Thyroid gland (tissue), 4 donors: ENCODE measurements around the gene CBFA2T3.

Source experiments
- POLR2A ChIP-seq, 2 donors: fragments of 450-650 bp; IDR thresholded peaks; one replicate each; pipeline ENCODE4 v1.6.1; 2017; ENCODE audit warnings: antibody characterized with exemption in 2 of 2, mild to moderate bottlenecking in 2 of 2, moderate library complexity in 1 of 2
- TF ChIP-seq, protein P1 (sequence below), 6 experiments: fragments of 200-600 bp in 3 of 6; fragments of 450-650 bp in 3 of 6; sonication (generic) in 3 of 6; IDR thresholded peaks; one replicate each; pipeline ENCODE4 v1.5.1; 2016 to 2019; ENCODE audit warnings: antibody characterized with exemption in 6 of 6, mild to moderate bottlenecking in 2 of 6, inconsistent platforms in 1 of 6, moderate library complexity in 1 of 6

DNA sequence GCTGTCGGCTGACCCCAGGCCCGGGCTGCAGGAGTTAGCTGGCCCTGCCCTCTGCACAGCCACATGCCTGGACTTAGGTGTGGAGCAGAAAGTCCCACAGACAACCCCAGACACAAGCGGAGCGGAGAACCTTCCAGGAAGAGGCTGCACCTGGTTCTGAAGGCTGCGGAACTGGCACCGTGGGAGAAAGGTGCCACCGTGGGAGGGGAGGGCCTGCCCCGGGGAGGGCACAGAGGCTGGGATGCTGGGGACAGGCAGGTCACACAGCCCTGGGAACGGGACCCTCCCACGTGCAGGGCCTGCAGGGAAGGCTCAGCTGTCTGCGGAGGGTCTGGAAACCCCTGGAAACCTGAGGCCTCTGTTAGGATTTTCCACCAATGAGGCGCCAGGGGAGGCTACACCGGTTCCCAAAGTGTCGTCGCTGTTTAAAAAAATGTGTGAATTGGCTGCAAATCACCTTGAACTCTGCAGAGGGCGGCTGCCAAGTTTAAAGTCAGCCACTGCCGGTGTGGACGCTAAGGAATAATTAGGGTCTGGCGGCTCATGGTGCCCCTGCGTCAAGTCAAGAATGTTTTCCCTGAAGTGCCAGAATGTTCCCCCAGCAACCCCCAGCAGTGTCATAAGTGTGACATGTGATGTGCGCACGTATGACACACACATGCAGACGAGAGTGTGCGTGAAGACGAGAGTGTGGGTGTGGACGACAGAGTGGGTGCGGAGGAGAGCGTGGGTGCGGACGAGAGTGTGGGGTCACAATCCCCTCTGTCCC lies 59.7 kb downstream of the CBFA2T3 start:
- TF ChIP-seq, protein P1, sequence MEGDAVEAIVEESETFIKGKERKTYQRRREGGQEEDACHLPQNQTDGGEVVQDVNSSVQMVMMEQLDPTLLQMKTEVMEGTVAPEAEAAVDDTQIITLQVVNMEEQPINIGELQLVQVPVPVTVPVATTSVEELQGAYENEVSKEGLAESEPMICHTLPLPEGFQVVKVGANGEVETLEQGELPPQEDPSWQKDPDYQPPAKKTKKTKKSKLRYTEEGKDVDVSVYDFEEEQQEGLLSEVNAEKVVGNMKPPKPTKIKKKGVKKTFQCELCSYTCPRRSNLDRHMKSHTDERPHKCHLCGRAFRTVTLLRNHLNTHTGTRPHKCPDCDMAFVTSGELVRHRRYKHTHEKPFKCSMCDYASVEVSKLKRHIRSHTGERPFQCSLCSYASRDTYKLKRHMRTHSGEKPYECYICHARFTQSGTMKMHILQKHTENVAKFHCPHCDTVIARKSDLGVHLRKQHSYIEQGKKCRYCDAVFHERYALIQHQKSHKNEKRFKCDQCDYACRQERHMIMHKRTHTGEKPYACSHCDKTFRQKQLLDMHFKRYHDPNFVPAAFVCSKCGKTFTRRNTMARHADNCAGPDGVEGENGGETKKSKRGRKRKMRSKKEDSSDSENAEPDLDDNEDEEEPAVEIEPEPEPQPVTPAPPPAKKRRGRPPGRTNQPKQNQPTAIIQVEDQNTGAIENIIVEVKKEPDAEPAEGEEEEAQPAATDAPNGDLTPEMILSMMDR (IDR thresholded peaks at IDR 0.05) = no peak
- no peak for TF ChIP-seq POLR2A (IDR thresholded peaks at IDR 0.05)
